GM18951 (cell line): ENCODE measurements around the gene PMEPA1.

Source experiments
- POLR2A ChIP-seq: IDR thresholded peaks from 4 replicates; pipeline ENCODE4 v1.6.1; 2011; ENCODE audit warnings: mild to moderate bottlenecking; ENCODE audit not compliant: insufficient read length, insufficient read depth; ENCODE audit errors: extremely low read depth
- in situ Hi-C: fragments of 300-500 bp; cut with MboI; formaldehyde crosslinking; loops from one replicate; pipeline ENCODE4 v1.12.0; 2022; ENCODE audit warnings: low sequenced_read_pairs, mixed read lengths, inconsistent platforms; ENCODE audit not compliant: unreplicated experiment

PMEPA1 gene

DNA sequence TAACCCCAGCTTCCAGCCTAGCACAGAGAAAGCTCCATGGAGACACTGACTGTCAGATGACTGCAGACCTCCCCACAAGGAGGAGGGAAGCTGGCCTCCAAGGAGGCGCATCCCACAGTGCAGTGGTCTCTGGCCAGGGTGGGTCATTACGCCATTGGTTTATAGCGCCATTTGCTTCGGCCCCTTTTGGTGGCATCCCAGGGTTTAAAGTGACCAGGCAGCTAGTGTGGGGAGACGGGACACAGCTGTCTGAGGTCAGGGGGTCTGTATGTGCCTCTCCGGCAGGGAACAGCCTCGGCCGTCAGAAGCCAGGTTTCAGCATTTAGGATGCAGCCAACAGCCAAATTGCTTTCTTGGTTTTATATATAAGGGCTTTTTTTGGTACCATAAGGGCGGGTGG, 15.8 kb upstream of the PMEPA1 start:
- in situ Hi-C loops, result no loop called here
- TF ChIP-seq POLR2A, result no peak

GRCh38 chr20:57724610-57725405, 15.0 kb upstream of the PMEPA1 start:
- in situ Hi-C loops, result no loop called here

GRCh38 chr20:57723816-57724215, 14.0 kb upstream of the PMEPA1 start:
- TF ChIP-seq POLR2A, result no peak
- in situ Hi-C loops, result no loop called here

More at GRCh38 chr20:57724610-57725405, 15.0 kb upstream of the PMEPA1 start:
- no peak for TF ChIP-seq POLR2A

- in situ Hi-C loops, result no loop called here
- no peak for TF ChIP-seq POLR2A
These were observed 10.1 kb upstream of the PMEPA1 start for GRCh38 chr20:57719951-57720350.

GRCh38 chr20:57718490-57719009, 8.7 kb upstream of the PMEPA1 start:
- no peak for TF ChIP-seq POLR2A
- in situ Hi-C loops, result no loop called here

GRCh38 chr20:57717797-57718196, 8.0 kb upstream of the PMEPA1 start:
- TF ChIP-seq POLR2A, result no peak
- in situ Hi-C loops, result no loop called here

DNA sequence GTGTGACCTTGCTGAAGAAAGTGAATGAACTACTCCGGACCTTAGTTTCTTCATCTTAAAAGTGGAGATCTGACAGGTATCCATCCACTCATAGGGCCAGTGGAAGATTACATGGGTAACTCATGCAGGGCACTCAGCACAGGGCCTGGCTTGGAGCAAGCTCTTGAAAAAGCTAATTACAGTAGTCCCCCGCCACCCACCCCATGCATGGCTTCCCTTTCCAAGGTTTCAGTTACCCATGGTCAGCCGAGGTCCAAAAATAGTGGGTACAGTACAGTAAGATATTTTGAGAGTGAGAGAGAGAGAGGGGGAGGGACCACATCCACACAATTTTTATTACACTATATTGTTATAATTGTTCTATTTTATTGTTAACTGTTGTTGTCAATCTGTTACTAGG, 7.1 kb upstream of the PMEPA1 start:
- TF ChIP-seq POLR2A, result no peak
- in situ Hi-C loops, result no loop called here

- no peak for TF ChIP-seq POLR2A
- in situ Hi-C loops, result no loop called here
These were observed 6.4 kb upstream of the PMEPA1 start for GRCh38 chr20:57716202-57716601.

GRCh38 chr20:57715268-57715904, 5.6 kb upstream of the PMEPA1 start:
- no peak for TF ChIP-seq POLR2A
- in situ Hi-C loops, result no loop called here

DNA sequence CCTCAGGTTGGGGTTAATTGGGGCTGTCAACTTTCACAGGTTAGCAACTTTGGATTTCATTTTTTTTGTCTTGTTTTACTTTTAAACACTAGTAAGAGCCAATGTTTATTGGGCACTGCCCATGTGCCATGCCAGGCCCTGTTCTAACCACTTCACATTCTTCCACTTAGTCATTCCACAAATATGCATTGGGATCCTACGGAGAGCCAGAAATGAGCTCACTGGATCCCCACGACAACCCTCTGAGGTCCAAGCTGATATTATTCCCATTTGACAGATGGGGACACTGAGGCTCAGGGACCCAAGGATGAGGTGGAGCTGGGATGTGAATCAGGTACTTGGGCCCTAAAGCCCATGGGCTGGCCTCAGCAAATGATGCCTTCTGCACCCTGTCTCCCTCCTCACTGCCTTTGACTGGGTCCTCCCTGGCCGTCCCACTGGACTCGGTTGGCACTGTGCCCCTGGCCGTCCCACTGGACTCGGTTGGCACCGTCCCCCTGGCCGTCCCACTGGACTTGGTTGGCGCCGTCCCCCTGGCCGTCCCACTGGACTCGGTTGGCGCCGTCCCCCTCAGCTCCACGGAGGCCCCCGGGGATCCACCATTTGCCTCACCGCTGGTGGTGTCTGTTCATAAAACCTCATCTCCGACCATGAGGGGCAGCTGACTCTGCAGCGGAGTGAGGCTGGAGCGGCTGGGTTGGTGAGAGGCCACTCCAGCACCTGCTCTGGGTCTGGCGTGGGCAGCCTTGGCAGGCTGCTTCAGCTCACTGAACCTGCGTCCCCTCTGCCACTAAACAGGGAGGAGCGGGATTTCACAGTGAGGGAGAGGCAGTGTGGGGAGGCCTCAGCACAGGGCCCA, 4.8 kb upstream of the PMEPA1 start:
- TF ChIP-seq POLR2A, result no peak
- in situ Hi-C loops, result no loop called here

- in situ Hi-C loops, result no loop called here
- no peak for TF ChIP-seq POLR2A
These were observed 4.1 kb upstream of the PMEPA1 start for GRCh38 chr20:57713951-57714350.

GRCh38 chr20:57713505-57713903, 3.7 kb upstream of the PMEPA1 start:
- in situ Hi-C loops, result no loop called here
- TF ChIP-seq POLR2A, result no peak

DNA sequence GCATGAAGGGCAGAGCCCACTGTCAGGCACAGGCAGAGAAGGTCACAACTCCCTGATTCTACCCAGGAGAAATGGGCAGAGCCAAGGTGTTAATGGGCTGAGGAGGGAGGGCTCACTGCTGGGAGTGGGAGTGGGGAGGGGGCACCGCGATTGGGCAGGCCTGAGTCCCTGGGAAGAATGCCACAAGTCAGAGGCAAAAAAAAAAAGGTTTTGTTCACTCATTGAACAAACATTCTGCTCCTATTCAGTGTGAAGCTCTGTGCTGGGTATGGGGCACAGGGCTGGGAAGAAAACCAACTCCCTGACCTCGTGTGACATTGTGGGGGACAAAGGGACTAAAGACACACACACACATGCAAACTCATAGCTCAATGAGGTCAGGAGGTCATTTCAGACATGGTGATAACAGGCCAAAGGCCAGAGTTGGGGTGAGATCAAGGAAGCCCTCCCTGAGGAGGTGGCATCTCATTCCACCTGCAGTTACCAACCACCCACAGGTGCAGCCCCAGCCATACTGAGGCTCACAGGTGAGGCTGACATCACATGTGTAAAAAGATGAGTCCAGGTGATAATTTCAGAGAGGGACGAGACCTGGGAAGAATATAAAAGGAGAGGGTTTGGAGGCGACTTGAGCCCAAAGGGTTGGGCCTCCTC, 3.2 kb upstream of the PMEPA1 start:
- in situ Hi-C loops, result no loop called here
- TF ChIP-seq POLR2A, result no peak

DNA sequence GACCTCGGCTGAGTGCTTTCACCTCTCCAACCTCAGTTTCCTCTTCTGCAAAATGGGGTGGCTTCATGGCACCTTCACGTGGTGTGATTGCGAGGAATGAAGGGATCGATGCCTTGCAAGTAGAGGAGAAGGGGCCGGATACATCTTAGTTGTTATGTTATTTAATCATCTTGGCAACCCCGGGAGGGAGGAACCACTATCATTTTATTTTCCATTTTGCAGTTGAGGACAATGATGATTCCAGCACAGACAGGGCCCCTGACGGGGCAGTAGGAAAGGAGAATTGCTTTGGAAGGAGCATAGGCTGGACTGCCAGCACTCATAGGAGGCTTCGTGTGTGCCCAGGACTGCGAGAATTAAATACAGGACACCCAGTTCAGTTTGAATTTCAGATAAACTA, 2.5 kb upstream of the PMEPA1 start:
- in situ Hi-C loops, result no loop called here
- no peak for TF ChIP-seq POLR2A
